ENCODE results near the gene SASH1. TPM values are rescaled to one million over a fixed set of nuclear protein-coding genes. Genes with fewer than 3 reads are reported as not detected.

Gene SASH1
- total RNA-seq, 2 donors from 2014 or later, result 14.9 to 16.4 TPM

GRCh38 chr6:148551226-148551625, 208.6 kb downstream of the SASH1 start:
- Histone ChIP-seq H3K4me1 (no peaks in the 10 kb centered on the region), H3K4me3 (no peak overlapping the region), H3K36me3 (no peaks in the 10 kb centered on the region), H3K27me3 (no peaks in the 10 kb centered on the region), H3K9ac (ENCODE audit: low read depth in 2 of 2, low read length in 2 of 2) (no peak overlapping the region), H3K27ac (no peak overlapping the region), H3K9me3 (no peaks in the 10 kb centered on the region)
- TF ChIP-seq, protein P1, sequence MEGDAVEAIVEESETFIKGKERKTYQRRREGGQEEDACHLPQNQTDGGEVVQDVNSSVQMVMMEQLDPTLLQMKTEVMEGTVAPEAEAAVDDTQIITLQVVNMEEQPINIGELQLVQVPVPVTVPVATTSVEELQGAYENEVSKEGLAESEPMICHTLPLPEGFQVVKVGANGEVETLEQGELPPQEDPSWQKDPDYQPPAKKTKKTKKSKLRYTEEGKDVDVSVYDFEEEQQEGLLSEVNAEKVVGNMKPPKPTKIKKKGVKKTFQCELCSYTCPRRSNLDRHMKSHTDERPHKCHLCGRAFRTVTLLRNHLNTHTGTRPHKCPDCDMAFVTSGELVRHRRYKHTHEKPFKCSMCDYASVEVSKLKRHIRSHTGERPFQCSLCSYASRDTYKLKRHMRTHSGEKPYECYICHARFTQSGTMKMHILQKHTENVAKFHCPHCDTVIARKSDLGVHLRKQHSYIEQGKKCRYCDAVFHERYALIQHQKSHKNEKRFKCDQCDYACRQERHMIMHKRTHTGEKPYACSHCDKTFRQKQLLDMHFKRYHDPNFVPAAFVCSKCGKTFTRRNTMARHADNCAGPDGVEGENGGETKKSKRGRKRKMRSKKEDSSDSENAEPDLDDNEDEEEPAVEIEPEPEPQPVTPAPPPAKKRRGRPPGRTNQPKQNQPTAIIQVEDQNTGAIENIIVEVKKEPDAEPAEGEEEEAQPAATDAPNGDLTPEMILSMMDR (IDR thresholded peaks at IDR 0.05), result no peak
- intact Hi-C loops (cut with DNase I), result no loop called here
- DNase-seq, result no peak

GRCh38 chr6:148556410-148556809, 213.8 kb downstream of the SASH1 start:
- Histone ChIP-seq H3K4me3 (no peak overlapping the region), H3K4me1 (no peaks in the 10 kb centered on the region), H3K27me3 (no peaks in the 10 kb centered on the region), H3K9me3 (no peaks in the 10 kb centered on the region), H3K27ac (no peak overlapping the region), H3K36me3 (no peaks in the 10 kb centered on the region), H3K9ac (ENCODE audit: low read depth in 2 of 2, low read length in 2 of 2) (no peak overlapping the region)
- TF ChIP-seq, protein P1 (IDR thresholded peaks at IDR 0.05), result no peak
- intact Hi-C loops (cut with DNase I), result loop anchor here (5.0 kb wide), 1 partner anchor 391 kb away; no protein-coding TSS in a partner anchor
- DNase-seq, result no peak

DNA sequence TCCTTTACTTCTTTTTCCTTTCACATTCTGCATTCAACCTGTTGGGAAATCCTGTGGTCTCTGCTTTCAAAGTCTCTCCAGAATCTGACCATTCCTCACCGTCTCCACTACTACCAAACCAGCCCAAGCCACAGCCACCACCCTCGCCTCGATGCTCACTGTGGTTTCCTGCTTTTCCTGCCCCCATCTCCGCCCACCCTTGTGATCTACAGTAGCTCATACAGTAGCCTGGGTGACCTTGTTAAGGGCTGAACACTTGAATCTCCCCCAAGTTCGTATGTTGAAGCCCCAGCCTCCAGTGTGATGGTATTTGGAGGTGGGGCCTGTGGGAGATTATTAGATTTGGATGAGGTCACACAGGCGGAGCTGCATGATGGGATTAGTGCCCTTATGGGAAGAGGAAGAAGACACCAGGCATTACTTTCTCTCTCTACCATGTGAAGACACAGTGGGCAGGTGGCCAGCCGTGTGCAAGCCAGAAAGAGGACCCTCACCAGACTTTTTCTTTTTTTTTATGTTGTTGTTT, 215.2 kb downstream of the SASH1 start:
- Histone ChIP-seq H3K27me3 (no peaks in the 10 kb centered on the region), H3K9ac (ENCODE audit: low read depth in 2 of 2, low read length in 2 of 2) (no peak overlapping the region), H3K36me3 (no peaks in the 10 kb centered on the region), H3K9me3 (no peaks in the 10 kb centered on the region), H3K27ac (no peak overlapping the region), H3K4me1 (no peaks in the 10 kb centered on the region), H3K4me3 (no peak overlapping the region)
- DNase-seq, result no peak
- intact Hi-C loops (cut with DNase I), result loop anchor here (5.0 kb wide), 1 partner anchor 389 kb away; no protein-coding TSS in a partner anchor
- TF ChIP-seq, protein P1 (IDR thresholded peaks at IDR 0.05), result no peak

DNA sequence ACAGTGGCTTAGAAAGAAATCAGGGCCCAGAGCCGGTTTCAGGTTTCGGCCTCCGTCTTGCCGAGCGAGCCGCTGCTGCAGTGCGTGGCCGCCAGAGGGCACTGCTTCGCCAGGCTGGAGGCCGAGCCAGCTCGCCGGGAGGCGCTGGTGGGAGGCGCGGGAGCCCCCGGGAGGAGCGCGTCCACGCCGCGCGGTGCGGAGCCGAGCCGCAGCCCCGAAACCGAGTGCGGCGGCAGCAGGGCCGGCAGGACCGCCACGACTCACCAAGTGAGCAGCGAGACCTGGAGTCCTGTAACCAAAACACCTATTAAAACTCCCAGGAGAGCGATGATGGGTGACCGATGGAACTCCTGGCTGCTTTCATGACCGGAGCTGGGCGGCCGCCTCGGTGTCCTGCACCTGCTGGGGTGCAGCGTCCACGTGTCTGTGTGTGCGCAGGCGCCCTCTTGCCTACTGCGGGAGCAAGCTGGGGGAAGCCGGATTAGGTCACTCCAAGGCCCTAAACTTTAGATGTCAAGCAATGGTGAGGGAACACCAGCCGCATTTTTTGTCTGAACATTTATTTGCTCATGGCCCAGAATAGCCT, 217.3 kb downstream of the SASH1 start:
- no peaks in the 10 kb centered on the region for H3K4me1 ChIP-seq
- H3K27ac ChIP-seq, result no peak overlapping the region
- no peaks in the 10 kb centered on the region for H3K9me3 ChIP-seq
- H3K27me3 ChIP-seq, result no peaks in the 10 kb centered on the region
- H3K9ac ChIP-seq (ENCODE audit: low read depth in 2 of 2, low read length in 2 of 2), result peak overlapping the region in 1 of 2 donors; percentile 46
- TF ChIP-seq, protein P1 (IDR thresholded peaks at IDR 0.05), result peak; percentile 96
- intact Hi-C loops (cut with DNase I), result loop anchor here (5.0 kb wide), 1 partner anchor 387 kb away; no protein-coding TSS in a partner anchor
- H3K36me3 ChIP-seq, result no peaks in the 10 kb centered on the region
- peak overlapping the region; percentile 31 for H3K4me3 ChIP-seq
- peak; percentile 66 for DNase-seq

DNA sequence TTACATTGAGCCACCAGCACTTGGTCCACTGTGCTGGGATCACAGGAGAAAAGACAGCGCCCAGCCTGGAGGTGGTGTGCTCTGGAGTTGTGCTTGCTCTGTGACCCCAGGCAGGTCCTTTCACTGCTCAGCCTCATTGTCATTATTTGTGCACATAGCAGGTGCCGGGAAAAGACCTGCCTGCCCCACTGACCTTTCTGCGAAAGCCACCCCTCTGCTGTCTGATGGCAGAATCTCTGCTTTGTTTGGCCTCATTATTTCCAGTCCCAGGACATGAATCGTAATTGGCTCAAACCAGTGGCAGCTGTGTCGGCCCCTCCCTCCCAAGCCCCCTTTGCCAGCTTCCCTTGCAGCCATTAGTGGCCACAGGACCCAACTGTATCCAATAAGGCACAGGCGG, 219.0 kb downstream of the SASH1 start:
- Histone ChIP-seq H3K4me3 (no peak overlapping the region), H3K4me1 (no peaks in the 10 kb centered on the region), H3K36me3 (no peaks in the 10 kb centered on the region), H3K27ac (no peak overlapping the region), H3K9ac (ENCODE audit: low read depth in 2 of 2, low read length in 2 of 2) (no peak overlapping the region), H3K9me3 (no peaks in the 10 kb centered on the region), H3K27me3 (no peaks in the 10 kb centered on the region)
- no peak for DNase-seq
- intact Hi-C loops (cut with DNase I), result no loop called here
- TF ChIP-seq, protein P1 (IDR thresholded peaks at IDR 0.05), result no peak
